OCI-LY7 (cell line): Measurements from ENCODE around the gene NEO1. TPM values are rescaled to one million over a fixed set of nuclear protein-coding genes. Genes with fewer than 3 reads are reported as not detected.

Experiments
- BruUV-seq: library from RNA; stranded (reverse); fragments of 400-500 nt; replicated peaks from 2 replicates; lab custom pipeline; 2021; lab: Mats Ljungman, UMichigan
- CTCF ChIA-PET: fragments of 300-600 bp; sonication (Branson Sonifier 250); formaldehyde crosslinking; loops from one replicate; lab custom pipeline; 2022; ENCODE audit warnings: antibody characterized with exemption; ENCODE audit not compliant: unreplicated experiment; lab: Charles Lee
- POLR2A ChIA-PET: fragments of 300-600 bp; sonication (Branson Sonifier 250); formaldehyde crosslinking; loops from one replicate; lab custom pipeline; 2022; ENCODE audit warnings: antibody characterized with exemption; lab: Charles Lee
- DNase-seq: peaks from one replicate; pipeline ENCODE4 v3.0.0-alpha.2; 2015; ENCODE audit warnings: low spot score
- H2AFZ ChIP-seq: fragments of 200-600 bp; sonication (generic), shearing (Covaris generic); 2 replicates; pipeline ENCODE4 v1.6.1; 2014; ENCODE audit warnings: mild to moderate bottlenecking, antibody characterized with exemption, low read length, moderate library complexity
- H3K27ac ChIP-seq: fragments of 200-600 bp; sonication (generic); 2 replicates; pipeline ENCODE4 v1.5.1; 2014; ENCODE audit warnings: mixed run types, low read depth, mild to moderate bottlenecking, moderate library complexity, low read length, inconsistent platforms; ENCODE audit not compliant: poor library complexity, severe bottlenecking
- H3K36me3 ChIP-seq: fragments of 200-600 bp; sonication (generic); 2 replicates; pipeline ENCODE4 v1.6.1; 2014; ENCODE audit warnings: mild to moderate bottlenecking, antibody characterized with exemption, low read length, moderate library complexity, mixed read lengths; ENCODE audit not compliant: insufficient read depth
- H3K4me1 ChIP-seq: fragments of 200-600 bp; sonication (generic); 2 replicates; pipeline ENCODE4 v1.5.1; 2014; ENCODE audit warnings: mild to moderate bottlenecking, low read length; ENCODE audit not compliant: insufficient read depth, poor library complexity, severe bottlenecking
- H3K4me2 ChIP-seq: fragments of 200-600 bp; sonication (generic); 2 replicates; pipeline ENCODE4 v1.6.1; 2014; ENCODE audit warnings: mild to moderate bottlenecking, low read length
- H3K4me3 ChIP-seq: fragments of 200-600 bp; sonication (generic); 2 replicates; pipeline ENCODE4 v1.5.1; 2014; ENCODE audit warnings: mild to moderate bottlenecking, low read depth, low read length; ENCODE audit not compliant: poor library complexity, severe bottlenecking
- H3K79me2 ChIP-seq: fragments of 200-600 bp; sonication (generic); 2 replicates; pipeline ENCODE4 v1.6.1; 2016; ENCODE audit warnings: low read depth, mild to moderate bottlenecking, low read length, moderate library complexity, mixed read lengths; ENCODE audit not compliant: insufficient read depth
- H3K9me2 ChIP-seq: fragments of 200-600 bp; sonication (generic); 2 replicates; pipeline ENCODE4 v1.6.1; 2016; ENCODE audit warnings: mild to moderate bottlenecking, low read length, mixed read lengths; ENCODE audit not compliant: insufficient read depth
- H3K9me3 ChIP-seq: fragments of 200-600 bp; sonication (generic); 2 replicates; pipeline ENCODE4 v1.6.1; 2014; ENCODE audit warnings: mild to moderate bottlenecking, mixed run types, low read length, mixed read lengths
- H4K20me1 ChIP-seq: fragments of 200-600 bp; sonication (generic); 2 replicates; pipeline ENCODE4 v1.6.1; 2014; ENCODE audit warnings: mild to moderate bottlenecking, antibody characterized with exemption, low read length, moderate library complexity, mixed read lengths; ENCODE audit not compliant: insufficient read depth
- EZH2phosphoT487 ChIP-seq: fragments of 200-600 bp; sonication (generic); IDR thresholded peaks from 2 replicates; pipeline ENCODE4 v1.6.1; 2018; ENCODE audit warnings: low read depth, borderline replicate concordance, mild to moderate bottlenecking, mixed run types, antibody characterized with exemption, low read length, moderate library complexity, mixed read lengths
- intact Hi-C: fragments of 100-400 bp; cut with micrococcal nuclease; formaldehyde crosslinking; loops from one replicate; pipeline ENCODE4 v1.10.0; 2022; ENCODE audit not compliant: unreplicated experiment
- total RNA-seq, 2 experiments: library from RNA; depleted of rRNA in 1 of 2; stranded (reverse); fragments of >200 nt in 1 of 2; shearing (Covaris generic) in 1 of 2; gene quantifications; 2 replicates each; pipeline ENCODE4 v1.2.3, GENCODE V29; 2014 to 2022
- TF ChIP-seq, protein P1 (sequence below): fragments of 200-600 bp; sonication (generic); conservative IDR thresholded peaks from 2 replicates; pipeline ENCODE4 v1.5.1; 2014; ENCODE audit warnings: mild to moderate bottlenecking, antibody characterized with exemption, low read length, moderate library complexity, mixed read lengths

Gene NEO1
- total RNA-seq, 2 experiments from 2014 or later, result 3.0 TPM

DNA sequence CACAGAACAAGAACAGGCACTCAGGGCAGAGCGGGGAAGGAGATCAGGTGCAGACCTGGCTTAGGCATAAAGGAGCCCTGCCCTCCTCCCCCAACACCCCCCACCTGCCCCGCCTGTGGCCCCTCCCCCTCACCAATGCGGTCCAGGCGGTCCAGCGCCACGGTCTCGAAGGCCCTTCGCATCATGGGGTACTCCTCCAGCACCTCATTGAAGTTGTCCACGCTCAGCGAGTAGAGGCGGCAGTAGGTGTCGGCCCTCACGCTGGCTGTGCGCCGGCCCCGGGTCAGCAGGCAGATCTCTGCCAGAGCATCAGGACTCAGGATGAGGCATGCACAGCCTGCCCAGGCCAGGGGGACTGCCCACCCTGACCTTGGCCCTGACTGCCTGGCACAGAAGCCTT lies 271.7 kb downstream of the NEO1 start:
- H3K4me2 ChIP-seq, result no peak overlapping the region
- H3K79me2 ChIP-seq, result no peaks in the 10 kb centered on the region
- H3K9me3 ChIP-seq, result no peaks in the 10 kb centered on the region
- no peak for DNase-seq
- no peaks in the 10 kb centered on the region for H4K20me1 ChIP-seq
- H3K4me1 ChIP-seq, result no peaks in the 10 kb centered on the region
- H3K4me3 ChIP-seq, result no peak overlapping the region
- H3K9me2 ChIP-seq, result no peaks in the 10 kb centered on the region
- ChIA-PET CTCF (no interaction called here), POLR2A (no interaction called here)
- H2AFZ ChIP-seq, result no peak overlapping the region
- no peaks in the 10 kb centered on the region for H3K36me3 ChIP-seq
- no peak for TF ChIP-seq EZH2phosphoT487
- TF ChIP-seq, protein P1, sequence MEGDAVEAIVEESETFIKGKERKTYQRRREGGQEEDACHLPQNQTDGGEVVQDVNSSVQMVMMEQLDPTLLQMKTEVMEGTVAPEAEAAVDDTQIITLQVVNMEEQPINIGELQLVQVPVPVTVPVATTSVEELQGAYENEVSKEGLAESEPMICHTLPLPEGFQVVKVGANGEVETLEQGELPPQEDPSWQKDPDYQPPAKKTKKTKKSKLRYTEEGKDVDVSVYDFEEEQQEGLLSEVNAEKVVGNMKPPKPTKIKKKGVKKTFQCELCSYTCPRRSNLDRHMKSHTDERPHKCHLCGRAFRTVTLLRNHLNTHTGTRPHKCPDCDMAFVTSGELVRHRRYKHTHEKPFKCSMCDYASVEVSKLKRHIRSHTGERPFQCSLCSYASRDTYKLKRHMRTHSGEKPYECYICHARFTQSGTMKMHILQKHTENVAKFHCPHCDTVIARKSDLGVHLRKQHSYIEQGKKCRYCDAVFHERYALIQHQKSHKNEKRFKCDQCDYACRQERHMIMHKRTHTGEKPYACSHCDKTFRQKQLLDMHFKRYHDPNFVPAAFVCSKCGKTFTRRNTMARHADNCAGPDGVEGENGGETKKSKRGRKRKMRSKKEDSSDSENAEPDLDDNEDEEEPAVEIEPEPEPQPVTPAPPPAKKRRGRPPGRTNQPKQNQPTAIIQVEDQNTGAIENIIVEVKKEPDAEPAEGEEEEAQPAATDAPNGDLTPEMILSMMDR, result no peak
- intact Hi-C loops, result no loop called here
- no TSS peak for BruUV-seq
- no peak overlapping the region for H3K27ac ChIP-seq

DNA sequence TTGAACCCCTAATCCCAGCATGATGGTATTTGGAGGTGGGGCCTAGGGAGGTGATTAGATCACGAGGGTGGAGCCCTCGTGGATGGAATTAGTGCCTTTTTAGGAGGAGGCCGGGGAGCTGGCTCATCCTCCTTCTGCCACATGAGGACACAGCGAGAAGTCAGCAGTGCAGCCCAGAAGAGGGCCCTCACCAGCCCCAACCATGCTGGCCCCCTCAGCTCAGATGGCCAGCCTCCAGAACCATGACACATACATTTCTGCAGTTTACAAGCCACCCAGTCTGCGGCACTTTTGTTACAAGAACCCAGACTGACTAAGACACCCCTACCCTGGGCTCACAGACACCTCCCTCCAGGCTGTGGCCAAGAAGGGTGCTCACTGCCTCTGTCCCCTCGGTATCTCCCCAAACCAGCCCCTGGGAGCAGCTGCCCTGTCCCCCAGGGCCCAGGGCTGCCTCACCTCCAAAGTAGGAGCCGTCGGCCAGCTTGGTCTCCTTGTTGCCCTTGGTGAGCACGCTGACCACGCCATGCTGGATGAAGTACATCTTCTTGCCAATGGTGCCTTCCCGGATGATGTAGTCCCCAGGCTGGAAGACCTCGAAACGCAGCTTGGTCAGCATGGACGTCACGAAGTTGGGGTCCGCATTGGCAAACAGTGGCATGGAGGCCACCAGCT lies 272.4 kb downstream of the NEO1 start:
- no peak overlapping the region for H3K4me2 ChIP-seq
- intact Hi-C loops, result no loop called here
- no peaks in the 10 kb centered on the region for H3K79me2 ChIP-seq
- no peaks in the 10 kb centered on the region for H3K9me3 ChIP-seq
- no peaks in the 10 kb centered on the region for H4K20me1 ChIP-seq
- DNase-seq, result no peak
- TF ChIP-seq, protein P1, result no peak
- TF ChIP-seq EZH2phosphoT487, result no peak
- H3K9me2 ChIP-seq, result no peaks in the 10 kb centered on the region
- BruUV-seq, result no TSS peak
- H3K4me1 ChIP-seq, result no peaks in the 10 kb centered on the region
- CTCF ChIA-PET, result no interaction called here
- no peak overlapping the region for H2AFZ ChIP-seq
- H3K4me3 ChIP-seq, result no peak overlapping the region
- H3K27ac ChIP-seq, result no peak overlapping the region
- H3K36me3 ChIP-seq, result no peaks in the 10 kb centered on the region
- POLR2A ChIA-PET, result no interaction called here

DNA sequence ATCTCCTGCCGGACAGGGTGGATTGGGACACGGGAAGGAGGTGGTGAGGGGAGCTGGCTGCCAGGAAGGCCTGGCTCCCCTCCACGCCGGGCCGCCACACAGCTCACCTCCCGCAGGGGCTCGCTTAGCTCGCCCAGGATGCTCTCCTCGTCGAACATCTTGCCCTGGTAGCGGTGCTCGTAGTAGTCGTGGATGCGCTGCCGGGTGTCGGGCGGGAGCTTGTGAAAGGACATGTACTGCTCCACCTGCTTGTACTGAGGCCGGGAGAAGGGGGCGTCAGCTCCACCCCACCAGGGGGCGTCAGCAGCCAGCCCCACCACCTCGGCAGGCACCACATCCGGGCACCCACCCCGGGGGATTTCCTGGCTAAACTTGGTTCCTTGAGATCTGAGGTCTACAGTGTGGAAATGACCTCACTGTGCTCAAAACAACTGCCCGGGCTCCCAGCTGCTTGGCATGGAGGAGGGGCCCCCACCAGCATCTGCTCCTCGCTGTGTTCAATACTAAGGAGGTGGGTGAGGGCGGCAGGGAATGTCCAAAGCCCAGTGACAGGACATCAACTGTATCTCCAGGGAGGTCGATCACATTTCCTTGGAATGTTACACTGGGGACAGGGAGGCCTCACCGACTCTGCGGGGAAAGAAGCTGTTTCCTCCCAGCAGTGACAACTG lies 273.1 kb downstream of the NEO1 start:
- intact Hi-C loops, result no loop called here
- Histone ChIP-seq H3K4me1 (no peaks in the 10 kb centered on the region), H3K4me2 (no peak overlapping the region)

More for the DNA sequence above, 273.1 kb downstream of the NEO1 start:
- H3K4me3 ChIP-seq, result no peak overlapping the region
- POLR2A ChIA-PET, result no interaction called here
- H3K9me2 ChIP-seq, result no peaks in the 10 kb centered on the region
- no peak overlapping the region for H2AFZ ChIP-seq
- CTCF ChIA-PET, result no interaction called here
- no peaks in the 10 kb centered on the region for H4K20me1 ChIP-seq
- BruUV-seq, result no TSS peak
- DNase-seq, result peak; percentile 8
- no peak overlapping the region for H3K27ac ChIP-seq
- no peaks in the 10 kb centered on the region for H3K9me3 ChIP-seq
- no peaks in the 10 kb centered on the region for H3K36me3 ChIP-seq
- H3K79me2 ChIP-seq, result no peaks in the 10 kb centered on the region
- TF ChIP-seq, protein P1, result peak; percentile 56
- TF ChIP-seq EZH2phosphoT487, result no peak
